T47D (cell line): ENCODE measurements around the gene TMEM63C.

ENCODE experiments used
- DNase-seq, 2 experiments: peaks; one replicate each; pipeline versions ENCODE4 v3.0.0 to v3.0.0-alpha.2; 2011 to 2012; ENCODE audit warnings: low read depth in 1 of 2, low spot score in 1 of 2
- JUND ChIP-seq: IDR thresholded peaks from 2 replicates; pipeline ENCODE4 v1.6.1; 2012; ENCODE audit warnings: low read depth
- in situ Hi-C: cut with HindIII; loops from 2 replicates; pipeline ENCODE4 v1.10.0; 2016; ENCODE audit warnings: low sequenced_read_pairs, low pct_unique_long_range_greater_than_20kb

Gene TMEM63C

DNA sequence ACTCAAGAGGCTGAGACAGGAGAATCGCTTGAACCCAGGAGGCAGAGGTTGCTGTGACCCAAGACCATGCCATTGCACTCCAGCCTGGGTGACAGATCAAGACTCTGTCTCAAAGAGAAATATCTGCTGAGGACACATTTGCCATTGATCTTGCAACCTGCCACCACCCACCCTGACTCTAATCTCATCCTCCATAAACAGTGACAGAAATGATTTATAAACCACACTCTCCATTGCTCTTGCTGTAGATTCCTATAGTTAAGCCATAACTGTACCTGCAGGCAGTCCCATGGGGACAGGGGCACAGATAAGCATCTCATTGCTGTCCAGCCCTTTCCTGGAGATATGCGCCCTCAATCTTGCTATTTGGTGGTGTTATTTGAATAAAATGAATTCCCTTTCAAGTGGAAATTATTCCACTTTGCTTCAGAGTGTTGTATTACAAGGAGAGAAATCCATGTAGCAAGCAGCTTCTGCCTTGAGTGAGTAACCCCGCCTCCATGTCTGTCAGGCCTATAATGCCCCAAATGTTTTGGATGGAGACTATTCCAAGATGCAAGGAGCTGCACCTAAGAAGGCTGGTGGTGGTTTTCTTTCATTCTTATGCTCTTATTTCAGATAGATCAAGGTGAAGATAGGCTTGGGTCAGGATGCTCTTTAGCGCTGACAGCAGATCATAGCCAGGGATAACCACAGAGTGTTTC, 37.0 kb upstream of the TMEM63C start:
- TF ChIP-seq JUND, result no peak
- in situ Hi-C loops, result no loop called here
- DNase-seq, result no peak

DNA sequence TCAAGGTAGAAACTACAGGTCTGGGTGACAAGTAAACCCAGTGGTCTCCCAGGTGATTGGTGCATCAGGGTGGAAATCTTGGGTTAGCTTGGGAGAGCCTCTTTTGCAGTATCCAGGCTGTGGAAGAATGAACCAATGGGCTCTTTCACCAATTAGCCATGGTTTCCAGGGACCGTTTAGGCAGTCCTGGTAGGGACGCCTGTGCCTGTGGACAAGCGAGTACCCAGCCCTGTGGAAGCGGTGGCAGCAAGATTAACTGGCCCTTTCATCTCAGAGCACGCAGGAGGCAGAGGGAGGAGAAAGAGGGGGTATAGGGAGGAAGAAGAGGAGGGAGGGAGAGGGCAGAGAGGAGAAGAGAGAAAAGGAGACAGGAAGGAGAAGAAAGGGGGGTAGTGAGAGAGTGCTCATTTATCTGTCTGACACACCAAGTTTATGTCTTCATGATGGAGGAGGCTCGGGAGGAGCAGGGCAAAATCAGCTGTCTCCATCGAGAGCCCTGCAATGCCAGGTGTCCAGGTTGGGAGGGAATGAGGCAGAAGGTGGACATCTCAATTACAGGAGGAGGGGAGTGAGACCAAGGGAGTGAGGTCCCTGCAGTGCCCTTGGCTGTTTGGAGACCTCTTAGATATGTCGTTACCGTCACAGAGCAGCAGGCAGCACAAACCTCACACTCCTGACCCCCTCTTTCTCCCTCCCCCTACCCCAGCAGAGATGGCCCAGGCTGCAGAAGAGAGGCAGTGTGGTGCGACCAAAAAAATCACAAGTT, 35.4 kb upstream of the TMEM63C start:
- TF ChIP-seq JUND, result no peak
- DNase-seq, result no peak
- in situ Hi-C loops, result no loop called here

DNA sequence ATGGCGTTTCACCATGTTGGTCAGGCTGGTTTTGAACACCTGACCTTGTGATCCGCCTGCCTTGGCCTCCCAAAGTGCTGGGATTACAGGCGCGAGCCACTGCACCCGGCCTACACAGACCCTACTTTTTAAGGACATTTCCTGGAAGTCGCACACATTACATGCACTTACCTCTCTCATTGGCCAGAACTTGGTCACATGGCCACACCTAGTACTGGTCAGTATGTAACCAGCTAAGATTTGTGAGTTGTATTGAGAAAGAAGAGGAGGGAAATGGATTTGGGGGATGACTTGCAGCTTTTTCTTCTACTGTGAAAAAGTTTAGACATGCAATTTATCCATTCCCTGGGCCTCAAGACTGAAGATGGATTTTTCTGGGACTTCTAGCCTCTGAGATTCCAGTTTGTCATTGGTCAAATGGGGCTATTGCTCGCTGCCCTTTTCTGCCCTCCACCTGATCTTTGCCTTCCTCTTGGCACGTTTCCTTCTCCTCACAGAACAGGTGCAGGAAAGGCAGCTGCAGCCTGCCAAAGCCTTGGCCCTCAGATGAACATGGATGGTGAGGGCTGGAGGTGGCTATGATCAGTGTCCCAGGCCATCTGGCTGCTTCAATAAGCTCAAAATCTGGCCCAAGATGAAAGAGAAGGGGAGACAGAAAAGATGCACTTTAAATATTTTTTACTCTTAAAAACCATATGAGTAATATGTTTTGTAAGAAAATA, 32.9 kb upstream of the TMEM63C start:
- in situ Hi-C loops, result no loop called here
- no peak for DNase-seq
- TF ChIP-seq JUND, result no peak

DNA sequence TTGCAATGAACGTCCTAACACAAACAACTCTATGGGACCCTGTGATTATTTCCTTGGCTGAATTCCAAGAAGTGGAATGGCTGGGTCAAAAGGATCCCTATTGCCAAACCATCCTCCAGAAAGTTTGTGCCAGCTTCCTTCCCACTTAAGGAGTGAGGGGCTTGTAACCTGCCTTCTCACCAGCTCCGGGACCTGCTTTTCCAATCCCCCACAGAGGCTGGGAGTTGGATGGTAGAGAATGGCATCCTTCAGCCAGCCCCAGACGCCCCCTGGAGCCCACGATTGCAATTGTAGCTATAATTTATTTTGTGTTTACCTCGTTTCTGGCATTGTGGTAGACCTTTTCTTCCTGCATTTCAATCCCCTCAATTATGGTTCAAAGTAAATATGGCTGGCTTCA, 30.4 kb upstream of the TMEM63C start:
- peak in 1 of 2 experiments; percentile 43 for DNase-seq
- TF ChIP-seq JUND, result no peak
- in situ Hi-C loops, result no loop called here

DNA sequence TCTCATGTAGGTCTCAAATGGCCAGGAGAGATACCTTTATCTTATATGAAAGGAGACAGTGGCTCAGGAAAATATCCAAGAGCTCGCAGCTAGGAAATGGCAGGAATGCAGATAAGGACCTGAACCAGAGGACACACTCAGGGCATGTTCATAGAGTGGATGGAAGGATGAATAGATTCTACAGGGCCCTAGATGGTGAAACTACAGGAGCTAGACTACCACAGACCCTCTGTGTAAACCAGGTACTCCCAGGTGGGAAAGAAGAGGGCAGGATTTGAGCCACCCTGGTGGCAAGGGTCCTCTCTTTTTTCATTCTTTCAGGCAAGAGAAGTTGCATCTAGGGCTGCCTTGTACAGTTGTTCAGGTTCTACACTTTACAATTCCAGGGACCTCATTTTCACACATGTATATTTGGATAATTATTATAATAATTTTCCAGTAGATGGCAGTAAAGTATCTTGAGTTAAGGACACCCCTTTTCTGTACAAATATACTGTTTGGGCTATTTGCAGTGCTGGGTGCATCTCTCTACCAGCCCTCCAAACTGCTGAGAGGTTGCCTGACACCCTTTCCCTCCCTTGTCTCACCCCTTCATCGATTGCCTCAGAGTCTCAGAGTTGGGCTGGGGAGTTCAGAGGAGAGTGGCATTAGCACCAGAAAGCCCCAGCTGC, 29.5 kb upstream of the TMEM63C start:
- in situ Hi-C loops, result no loop called here
- TF ChIP-seq JUND, result no peak
- DNase-seq, result peak; percentile 64 to 79

DNA sequence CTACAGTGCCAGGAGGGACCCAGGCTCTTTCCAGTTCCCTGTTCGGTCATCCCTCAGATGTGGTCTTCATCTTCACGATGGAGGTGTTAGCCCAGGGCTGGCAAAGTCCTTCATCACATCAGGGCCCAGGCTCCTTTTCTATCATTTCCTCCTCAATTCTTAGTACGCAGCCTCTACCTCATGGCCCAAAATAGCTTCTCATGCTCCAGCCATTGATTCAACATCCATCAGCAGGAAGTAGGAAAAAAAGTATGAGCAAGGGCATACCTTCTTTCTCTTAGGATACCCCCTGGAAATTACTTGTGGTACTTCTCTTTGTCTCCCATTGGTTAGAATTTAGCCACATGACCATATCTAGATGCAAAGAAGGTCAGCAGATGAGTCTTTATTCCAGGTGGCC, 27.8 kb upstream of the TMEM63C start:
- no peak for TF ChIP-seq JUND
- DNase-seq, result no peak
- in situ Hi-C loops, result no loop called here

DNA sequence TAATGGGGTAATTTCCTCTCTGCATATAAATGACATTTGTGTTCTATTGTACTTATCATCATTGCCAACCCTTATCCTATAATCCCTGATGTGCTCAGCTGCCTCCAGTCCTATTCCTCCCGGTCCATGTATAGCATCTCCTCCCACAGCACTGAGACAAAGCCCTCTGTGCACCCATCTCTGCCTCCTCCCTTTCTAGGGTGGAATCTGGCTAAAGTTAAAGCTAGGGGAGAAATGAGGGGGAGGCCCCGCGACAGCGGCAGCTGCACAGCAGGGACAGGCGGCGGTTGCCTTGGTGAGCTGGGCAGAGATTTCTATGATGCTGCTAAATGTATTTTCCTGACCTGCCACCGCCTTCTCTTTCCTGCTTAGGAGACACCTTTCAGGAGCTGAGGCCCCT, 27.2 kb upstream of the TMEM63C start:
- in situ Hi-C loops, result no loop called here
- no peak for TF ChIP-seq JUND
- DNase-seq, result no peak

DNA sequence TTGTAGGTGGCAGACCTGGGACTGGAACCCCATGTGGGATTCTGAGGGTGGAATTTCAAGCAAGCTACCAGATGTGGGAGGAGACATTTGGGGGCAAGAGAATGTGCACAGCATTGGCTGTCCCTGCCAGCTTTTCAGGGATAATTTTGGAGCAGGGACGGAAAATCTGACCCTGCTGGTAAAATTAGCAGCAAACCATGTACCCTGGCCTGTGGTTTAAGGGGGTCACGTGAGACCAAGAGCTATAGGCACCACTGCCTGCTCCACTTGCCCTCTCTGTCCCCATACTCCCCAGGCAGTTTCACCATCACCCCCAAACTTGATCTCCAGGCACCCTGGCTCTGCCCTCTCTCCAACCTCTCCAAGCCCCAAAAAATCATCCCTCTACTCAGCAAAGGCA, 26.5 kb upstream of the TMEM63C start:
- no peak for TF ChIP-seq JUND
- no peak for DNase-seq
- in situ Hi-C loops, result no loop called here

DNA sequence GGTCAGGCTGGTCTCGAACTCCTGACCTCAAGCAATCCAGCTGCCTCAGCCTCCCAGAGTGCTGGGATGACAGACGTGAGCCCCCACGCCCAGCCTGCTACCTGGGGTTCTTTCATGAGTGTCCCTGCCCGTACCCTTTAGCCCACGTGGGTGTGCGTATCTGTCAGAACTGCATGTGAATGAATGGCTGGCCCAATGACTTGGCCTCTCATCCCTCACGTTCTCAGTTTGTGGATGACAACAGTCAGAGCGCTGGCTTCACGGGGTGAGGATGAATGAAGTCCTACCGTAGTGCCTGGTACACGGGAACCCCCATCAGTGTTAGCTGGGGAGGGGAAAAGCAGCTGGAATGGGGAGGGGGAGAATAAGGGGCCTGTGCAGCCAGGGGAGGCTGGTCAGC, 23.9 kb upstream of the TMEM63C start:
- in situ Hi-C loops, result no loop called here
- DNase-seq, result no peak

DNA sequence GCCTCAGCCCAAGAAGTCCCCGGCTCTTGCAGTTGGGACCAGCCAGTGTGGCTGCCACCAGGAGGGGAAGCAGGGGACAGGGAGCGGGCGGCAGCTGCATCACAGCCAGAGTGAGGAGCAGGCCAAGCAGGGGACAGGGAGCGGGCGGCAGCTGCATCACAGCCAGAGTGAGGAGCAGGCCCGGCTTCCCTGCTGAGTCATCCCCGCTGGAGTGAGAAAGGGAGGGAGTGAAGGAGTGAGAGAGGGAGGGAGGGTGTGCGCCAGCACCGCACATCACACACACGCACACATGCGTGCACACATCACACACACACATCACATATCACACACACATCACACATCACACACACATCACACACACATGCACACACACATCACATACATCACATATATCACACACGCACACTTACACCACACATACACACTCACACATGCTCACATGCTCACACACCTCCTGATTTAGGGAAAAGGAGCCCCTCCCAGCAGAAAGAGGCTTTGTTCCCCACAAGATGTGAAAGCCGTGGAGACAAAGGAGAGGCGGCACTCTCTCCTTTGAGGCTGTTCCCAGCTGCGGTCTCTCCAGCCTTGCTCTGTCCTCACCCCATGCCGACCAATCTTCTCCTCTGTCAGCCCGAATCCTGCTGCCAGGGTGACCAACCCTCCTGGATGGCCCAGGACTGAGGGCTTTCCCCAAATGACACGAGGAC, 23.3 kb upstream of the TMEM63C start:
- TF ChIP-seq JUND, result no peak
- no peak for DNase-seq
- in situ Hi-C loops, result no loop called here

More for the DNA sequence above, 23.9 kb upstream of the TMEM63C start:
- no peak for TF ChIP-seq JUND

DNA sequence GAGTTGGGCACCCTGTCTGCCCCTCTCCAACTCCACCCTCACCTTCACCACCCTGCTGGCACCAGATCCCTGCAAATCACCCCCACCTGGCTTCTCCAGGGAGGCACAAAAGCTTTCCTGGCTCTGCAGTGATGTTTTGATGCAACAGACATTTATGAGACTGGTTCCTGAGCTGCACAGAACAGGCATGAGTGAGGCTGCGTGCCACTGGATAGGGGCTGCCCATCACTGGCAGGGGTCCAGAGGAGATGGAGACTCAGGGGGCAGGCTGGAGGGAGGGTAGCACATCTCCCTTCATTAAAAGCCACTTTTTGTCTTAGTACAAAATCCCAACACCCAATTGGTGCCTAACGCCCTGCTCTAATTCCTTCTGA, 22.7 kb upstream of the TMEM63C start:
- DNase-seq, result no peak
- in situ Hi-C loops, result no loop called here

DNA sequence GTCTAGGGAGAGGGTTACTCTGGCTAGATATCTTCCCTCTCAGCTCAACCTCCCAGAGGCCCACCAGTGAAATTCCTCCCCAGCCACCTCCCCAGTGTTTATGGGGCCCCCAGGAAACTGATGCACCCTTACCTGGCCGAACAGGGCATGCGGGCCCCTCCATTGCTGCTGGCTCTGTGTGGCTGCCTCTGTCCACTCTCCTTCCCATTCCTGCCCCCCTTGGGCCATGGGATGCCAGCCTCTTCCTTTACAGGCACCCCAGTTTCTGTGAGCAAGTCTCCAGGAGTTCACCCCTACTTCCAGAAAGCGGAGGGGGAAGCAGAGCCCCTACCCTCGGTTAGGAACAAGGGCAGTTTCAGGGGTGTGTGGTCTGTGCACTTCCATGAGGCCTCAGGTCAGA, 20.6 kb upstream of the TMEM63C start:
- in situ Hi-C loops, result no loop called here
- DNase-seq, result no peak
- TF ChIP-seq JUND, result no peak

More for the DNA sequence above, 22.7 kb upstream of the TMEM63C start:
- TF ChIP-seq JUND, result no peak
